HG03280 (cell line): Measurements from ENCODE around the gene GPR68.
"Not testable (repeated sequence)": the region's sequence is repeated elsewhere in the genome, so short reads cannot be mapped to it uniquely, and the experiment has no call there.

Experiments used
- ATAC-seq: cut with Tn5 transposase; IDR thresholded peaks from one replicate; pipeline ENCODE4 v1.9.1; 2021; ENCODE audit warnings: mild to moderate bottlenecking, moderate library complexity; ENCODE audit not compliant: unreplicated experiment

The GPR68 gene

GRCh38 chr14:91230397-91231035 lies 14.0 kb downstream of the GPR68 start:
- ATAC-seq: no peak

DNA sequence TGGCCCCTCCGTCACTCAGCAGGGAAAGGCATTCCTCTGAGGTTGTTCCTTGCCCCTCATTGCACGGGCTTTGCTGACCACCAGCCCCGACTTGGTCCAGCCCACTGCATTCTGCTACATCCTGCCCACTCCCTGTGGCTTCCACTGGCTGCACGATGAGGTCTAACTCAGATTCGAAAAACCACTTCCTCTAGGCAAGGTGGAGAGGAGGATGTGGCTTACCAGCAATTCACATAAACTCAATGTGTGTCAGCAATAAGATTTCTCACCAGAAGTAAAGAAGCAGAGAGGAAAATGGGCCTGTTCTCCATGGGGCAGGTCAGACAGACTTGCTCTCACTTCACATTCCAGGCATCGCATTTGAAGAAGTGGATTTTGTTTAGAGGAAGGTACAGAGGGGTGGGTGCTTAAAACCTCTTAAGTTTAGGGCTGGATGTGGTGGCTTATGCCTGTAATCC lies 14.7 kb downstream of the GPR68 start:
- ATAC-seq: peak; percentile 58

DNA sequence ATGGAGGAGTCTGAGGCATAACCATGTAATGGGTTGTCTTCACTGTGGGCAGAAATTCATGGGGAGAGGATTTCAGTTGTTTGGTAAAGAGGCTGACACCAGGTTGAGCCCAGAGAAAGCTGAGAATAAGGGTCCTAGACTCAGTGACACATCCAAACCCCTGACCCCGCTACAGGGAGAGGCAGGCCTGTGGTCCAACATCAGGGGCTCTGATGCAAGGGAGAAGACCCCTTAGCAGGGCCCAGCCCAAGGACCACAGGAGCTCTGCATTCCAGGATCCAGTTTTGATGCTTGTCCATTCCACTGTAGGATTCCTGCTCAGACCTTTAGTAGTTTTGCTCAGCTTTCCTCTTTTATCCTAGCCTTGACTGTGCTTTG lies 15.5 kb downstream of the GPR68 start:
- no peak for ATAC-seq

DNA sequence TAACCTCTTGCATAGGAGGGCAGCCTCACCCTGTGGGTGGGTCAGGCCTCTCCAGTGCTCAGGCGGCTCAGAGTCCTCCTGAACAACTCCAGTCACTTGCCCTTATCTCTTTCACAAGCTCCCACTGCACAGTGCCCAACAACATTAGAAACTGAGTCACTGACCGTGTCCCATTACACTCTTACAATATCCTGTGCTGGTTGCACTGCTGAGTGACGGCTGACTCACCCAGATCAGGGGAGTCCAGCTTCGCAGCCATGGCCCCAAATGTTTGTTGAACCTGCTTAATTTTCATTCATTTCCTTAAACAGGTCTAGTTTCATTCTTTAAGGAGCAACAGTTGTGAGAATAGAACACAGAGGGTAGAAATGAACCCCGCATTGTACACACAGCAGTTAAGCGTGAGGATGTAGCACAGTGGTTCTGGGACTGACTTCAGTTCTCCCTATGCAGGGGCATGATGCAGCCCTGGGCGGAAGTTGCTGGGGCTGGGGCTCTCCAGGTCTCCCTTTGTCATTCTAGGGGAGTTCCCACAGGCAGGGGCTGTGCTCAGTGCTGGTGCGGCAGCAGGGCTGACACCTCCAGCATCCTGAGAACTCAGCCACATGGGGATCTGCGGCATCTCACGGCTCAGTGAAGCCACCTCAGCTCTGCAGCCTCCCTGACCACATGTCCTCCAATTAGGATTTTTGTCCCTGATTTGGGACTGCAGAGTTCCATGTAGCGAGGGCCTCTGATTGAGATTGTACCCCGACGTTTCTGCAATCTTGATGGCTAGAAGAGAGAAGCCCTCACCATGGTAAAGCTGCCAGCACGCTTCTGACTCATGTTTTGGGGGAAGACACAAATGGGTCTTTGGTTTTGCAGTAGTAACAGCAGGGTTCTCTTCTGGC lies 16.1 kb downstream of the GPR68 start:
- ATAC-seq: peak; percentile 75

- ATAC-seq: no peak
Measured at GRCh38 chr14:91227183-91227628, 17.3 kb downstream of the GPR68 start.

- ATAC-seq: not testable (repeated sequence)
Measured at GRCh38 chr14:91226360-91226759, 18.1 kb downstream of the GPR68 start.

DNA sequence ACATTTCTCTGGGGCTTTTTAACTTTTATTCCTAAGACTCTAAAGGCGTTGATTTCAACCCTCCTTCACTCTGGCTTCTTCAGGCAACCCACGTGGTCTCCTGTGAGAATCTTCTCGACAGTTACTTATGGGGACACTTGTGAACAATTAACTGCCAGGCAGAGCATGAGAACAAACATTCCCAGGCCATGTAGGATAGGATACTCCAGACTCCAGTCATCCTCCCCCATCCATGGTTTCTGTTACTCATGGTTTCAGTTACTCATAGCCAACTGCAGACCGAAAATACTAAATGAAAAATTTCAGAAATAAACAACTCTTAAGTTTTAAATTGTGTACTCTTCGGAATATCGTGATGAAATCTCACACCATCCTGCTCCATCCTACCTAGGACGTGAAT lies 19.5 kb downstream of the GPR68 start:
- ATAC-seq: no peak

- no peak for ATAC-seq
Measured at GRCh38 chr14:91223028-91223783, 21.3 kb downstream of the GPR68 start.

DNA sequence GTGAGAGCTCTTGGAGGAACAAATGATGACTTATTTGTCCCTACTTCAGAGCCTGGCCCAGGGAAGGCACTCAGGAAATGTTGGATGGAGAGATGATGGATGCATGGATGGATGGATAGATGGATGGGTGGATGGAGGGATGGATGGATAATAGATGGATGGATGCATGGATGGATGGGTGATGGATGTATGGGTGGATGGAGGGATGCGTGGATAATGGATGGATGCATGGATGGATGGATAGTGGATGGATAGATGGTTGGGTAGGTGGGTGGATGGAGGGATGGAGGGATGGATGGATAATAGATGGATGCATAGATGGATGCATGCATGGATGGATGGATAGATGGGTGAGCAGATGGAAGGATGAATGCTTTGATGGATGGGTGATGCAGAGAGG lies 23.2 kb downstream of the GPR68 start:
- ATAC-seq: no peak

- ATAC-seq: no peak
Measured at GRCh38 chr14:91220581-91221000, 23.9 kb downstream of the GPR68 start.

DNA sequence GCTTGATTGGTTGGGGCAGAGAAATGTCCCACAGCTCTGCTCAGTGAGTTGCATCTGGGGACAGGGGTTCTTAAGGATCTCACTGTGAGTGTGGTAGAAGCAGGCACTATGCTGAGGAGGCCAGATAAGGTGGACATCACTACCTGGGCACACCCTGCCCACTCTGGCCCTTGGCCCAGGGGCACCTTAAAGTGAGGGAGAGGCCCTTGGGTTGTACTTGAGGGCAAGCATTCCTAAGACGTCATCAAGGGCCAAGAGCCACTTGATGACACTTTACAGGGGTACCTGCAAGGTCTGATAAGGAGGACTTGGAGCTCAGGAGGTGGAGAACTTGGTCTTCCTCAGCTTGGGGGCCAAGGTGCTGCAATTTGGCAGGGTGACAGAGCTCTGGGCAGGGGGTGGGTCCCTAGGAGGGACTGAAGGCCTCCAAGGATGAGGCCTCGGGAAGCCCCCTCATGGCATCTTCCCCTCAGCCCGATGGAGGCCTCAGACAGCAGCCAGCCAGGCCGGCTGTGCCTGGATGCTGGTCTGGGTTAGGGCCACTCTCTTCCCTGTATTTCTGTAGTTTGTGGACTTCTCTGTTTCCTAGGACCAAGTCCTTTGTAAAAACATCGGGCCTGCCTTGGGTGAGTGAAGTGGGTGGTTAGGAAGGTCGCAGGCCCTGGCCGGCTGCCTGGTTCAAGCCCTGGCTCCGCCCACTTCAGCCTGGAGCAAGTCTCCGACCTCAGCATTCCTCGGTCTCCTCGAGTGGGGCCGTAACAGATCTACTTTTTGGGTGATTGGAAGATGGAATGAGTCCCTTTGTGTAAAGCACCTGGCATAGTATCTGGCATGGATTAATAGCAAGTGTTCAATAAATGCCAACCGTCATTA lies 24.8 kb downstream of the GPR68 start:
- ATAC-seq: no peak

DNA sequence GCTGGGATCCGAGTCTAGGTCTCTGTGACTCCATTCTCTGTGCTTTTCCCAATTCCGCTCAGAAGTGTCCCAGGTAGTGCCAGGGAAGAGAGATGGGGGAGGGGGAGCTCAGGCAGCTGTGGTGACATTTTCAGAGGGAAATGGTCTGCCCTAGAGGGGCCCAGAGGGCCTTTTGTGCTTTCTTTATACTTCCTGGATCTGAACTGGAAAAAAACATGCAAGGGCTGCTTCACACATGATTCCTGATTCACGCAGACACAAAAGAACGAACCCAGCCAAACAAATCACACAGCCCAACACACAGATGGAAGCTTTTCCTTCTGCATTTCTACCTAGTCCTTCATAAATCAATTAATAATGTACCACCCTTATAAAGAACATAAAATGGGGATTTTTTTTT lies 26.5 kb downstream of the GPR68 start:
- no peak for ATAC-seq

DNA sequence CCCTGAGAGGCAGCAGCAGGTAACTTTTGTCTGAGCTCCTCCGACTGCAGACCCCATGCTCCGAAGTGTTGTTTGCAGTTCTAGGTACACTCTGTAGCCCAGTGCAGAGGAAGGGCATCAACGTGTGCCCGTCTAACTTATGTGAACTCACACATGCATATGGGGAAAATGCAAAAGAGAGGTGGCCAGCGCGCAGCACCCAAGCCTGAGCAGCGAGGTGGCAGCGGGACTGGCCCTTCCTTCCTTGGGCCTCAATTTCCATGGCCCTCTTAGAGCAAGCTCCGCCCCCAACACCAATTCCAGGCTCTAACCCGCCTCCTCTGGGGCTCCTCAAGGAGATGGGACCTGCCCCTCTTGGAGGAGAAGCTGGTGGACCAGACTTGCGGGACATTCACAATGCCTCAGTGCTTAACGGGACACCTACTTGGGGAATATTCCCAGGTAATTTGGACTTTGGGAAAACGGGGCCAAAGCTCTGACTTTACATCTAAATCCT lies 27.7 kb downstream of the GPR68 start:
- ATAC-seq: no peak

GRCh38 chr14:91215381-91215780 lies 29.1 kb downstream of the GPR68 start:
- no peak for ATAC-seq

- no peak for ATAC-seq
Measured at GRCh38 chr14:91214306-91214705, 30.2 kb downstream of the GPR68 start.

GRCh38 chr14:91211017-91211416 lies 33.5 kb downstream of the GPR68 start:
- no peak for ATAC-seq

DNA sequence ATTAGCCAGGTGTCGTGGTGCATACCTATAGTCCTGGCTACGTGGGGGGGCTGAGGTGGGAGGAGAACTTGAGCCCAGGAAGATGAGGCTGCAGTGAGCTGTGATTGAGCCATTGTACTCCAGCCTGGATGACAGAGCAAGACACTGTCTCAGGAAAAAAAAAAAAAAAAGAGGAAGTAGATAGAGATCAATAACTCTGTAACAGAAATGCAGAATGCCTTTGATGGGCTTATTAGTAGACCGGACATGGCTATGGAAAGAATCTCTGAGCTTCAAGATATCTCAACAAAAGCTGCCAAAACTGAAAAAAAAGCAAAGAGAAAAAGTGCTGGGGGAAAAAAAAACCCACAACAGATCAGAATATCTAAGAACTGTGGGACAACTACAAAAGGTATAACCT lies 37.5 kb downstream of the GPR68 start:
- no peak for ATAC-seq

DNA sequence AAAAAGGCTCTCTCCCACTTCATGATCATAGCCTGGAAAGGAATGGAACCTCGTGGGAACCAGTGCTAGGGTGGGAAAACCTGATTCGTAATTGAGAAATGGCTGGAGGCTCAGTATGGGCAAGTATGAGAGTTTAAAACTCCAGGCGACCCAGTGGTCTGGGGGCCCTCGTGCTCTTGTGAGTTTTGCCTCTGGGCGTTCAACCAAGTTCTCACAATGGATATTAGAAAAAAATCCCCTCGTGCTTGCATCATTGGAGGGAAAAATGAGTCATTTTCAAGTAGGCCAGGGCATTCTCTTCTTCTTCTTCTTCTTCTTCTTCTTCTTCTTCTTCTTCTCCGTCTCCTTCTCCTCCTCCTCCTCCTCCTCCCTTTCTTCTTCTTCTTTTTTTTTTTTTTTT lies 39.0 kb downstream of the GPR68 start:
- no peak for ATAC-seq

DNA sequence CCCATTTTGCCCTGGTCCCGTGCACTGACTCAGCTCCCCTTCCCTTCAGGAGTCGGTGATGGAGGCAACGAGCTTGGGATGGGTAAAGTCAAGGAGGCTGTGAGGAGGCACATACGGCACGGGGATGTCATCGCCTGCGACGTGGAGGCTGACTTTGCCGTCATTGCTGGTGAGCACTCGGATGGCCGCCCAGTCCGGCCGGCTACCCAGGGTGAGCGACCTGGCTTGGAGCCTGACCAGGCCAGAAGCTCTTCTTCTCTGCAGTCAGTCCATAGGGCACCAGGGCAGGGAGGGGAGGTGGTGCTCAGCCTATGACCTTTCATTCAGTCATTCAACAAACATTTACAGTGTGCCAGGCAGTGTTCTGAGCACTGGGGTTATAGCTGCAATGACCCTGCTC lies 39.8 kb downstream of the GPR68 start:
- ATAC-seq: no peak

DNA sequence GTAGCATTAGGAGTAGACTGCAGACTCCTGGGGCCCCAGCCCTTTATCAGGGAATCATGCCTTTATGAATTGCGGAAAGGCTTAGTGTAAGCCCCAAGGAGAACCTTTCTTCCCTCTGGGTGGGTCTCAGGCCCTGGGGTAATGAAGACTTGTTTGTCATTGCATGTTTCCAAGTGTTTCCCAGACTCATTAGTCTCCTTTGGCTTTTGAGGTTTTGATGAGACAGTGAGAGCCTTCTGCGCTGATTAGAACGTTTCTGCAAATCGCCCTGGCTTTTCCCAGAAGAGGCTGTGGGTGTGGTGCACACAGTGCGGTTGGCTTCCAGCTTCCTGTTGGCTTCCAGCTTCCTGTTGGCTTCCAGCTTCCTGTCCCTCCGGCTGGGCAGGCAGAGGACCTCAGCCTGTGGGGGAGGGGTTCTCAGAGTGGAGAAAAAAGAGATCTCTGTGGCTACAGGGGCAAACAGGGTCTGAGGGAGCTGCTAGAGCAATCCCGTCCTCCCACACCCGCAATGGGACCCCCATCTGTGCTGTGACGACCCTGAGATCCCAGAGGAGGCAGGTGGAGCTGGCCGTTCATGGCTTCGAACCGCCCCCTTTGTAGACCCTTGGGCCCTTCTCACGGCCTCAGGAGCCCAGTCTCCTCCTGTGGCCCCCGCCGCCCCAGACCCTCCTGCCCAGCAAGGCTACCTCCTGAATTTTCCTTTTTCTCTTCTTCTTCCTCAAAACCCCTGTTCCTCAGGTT lies 42.1 kb downstream of the GPR68 start:
- no peak for ATAC-seq
